Measurements from ENCODE around the gene NDFIP1.

NDFIP1 gene

DNA sequence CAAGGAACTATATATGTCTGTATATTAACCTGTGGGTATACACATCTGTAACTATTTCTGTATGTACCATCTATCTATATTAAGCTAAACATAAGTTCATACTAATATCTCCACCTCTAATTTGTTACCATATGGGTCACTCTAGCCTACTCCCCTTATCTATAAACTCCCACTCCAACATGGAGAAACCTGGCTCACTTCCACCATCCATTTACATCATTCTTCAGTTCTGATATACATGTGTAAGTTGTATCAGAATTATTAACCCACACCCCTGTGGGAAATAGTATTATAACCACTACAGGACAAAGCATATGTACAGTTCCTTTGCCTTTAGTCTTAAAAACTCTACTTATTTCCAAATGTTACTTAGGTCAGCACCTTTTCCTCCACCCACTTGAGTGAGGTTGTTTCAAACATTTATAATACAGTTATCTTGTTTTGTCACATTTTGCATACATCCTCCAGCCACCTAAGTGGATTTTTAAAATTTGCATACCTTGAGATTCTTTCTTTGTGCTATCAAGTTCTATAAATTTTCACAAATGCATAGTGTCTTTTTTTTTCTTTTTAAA lies 10.6 kb downstream of the NDFIP1 start:
- H3K9me3 Mint-ChIP-seq: peaks cover 3% of the 10 kb centered on the region
- H3K4me3 Mint-ChIP-seq: no peak overlapping the region
- H3K36me3 Mint-ChIP-seq (ENCODE audit: low read depth): peaks cover 79% of the 10 kb centered on the region
- peaks cover 83% of the 10 kb centered on the region for H3K4me1 Mint-ChIP-seq (ENCODE audit: low read depth)
- H3K27me3 Mint-ChIP-seq: no peaks in the 10 kb centered on the region
- peak overlapping the region; percentile 0 for H3K27ac Mint-ChIP-seq
- DNase-seq: no peak

DNA sequence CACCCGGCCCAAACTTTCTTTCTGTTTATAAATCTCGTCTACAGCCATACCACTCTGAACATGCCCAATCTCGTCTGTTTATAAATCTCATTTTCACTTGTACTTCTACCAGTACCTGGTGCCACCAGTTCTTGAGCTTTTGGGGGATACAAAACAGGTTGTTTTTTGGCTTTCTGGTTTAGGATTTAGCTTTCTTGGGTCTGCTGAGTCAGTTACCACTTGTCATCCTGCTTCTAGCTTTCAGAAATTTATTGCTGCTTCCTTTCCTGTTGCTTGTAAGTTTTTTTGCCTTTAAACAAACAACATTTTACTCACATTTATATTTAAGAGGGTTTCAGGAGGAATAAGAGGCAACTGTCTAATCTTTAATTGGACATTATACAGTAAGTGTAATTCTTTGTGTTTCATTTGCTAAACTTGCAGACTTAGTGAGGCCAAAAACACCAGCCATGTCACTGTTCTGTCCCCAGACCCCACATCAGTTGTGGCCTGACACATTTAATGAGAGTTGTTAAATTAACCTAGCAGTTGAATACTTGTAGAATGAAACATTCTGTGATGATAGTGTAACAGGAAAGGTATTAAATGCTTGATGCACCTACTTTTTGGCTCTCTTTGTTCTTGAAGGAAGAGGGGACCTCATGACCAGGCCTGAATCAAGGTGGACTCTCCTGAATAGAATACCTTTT lies 11.8 kb downstream of the NDFIP1 start:
- DNase-seq: no peak

DNA sequence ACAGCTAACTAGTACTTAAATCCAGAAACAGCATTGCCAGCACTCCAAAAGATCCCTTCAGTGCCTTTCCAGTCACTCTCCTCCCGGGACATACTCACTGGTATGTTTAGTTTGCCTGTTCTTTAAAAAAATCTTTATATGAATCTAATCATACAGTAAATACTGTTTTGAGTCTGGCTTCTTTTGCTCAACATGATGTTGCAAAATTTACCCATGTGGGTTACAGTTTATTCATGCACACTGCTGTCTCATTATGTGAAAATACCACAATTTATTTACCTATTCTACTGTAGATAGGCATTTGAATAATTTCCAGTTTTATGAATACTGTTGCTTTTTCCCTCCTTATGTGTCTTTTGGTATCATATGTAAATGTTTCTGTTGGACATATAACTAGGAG lies 13.5 kb downstream of the NDFIP1 start:
- Mint-ChIP-seq H3K9me3 (peaks cover 5% of the 10 kb centered on the region), H3K27me3 (no peaks in the 10 kb centered on the region), H3K4me1 (ENCODE audit: low read depth) (peaks cover 84% of the 10 kb centered on the region), H3K36me3 (ENCODE audit: low read depth) (peaks cover 82% of the 10 kb centered on the region), H3K4me3 (no peak overlapping the region), H3K27ac (peak overlapping the region; percentile 78)
- DNase-seq: no peak

More for the DNA sequence above, 11.8 kb downstream of the NDFIP1 start:
- Mint-ChIP-seq H3K27me3 (no peaks in the 10 kb centered on the region), H3K4me1 (ENCODE audit: low read depth) (peaks cover 85% of the 10 kb centered on the region), H3K9me3 (peaks cover 5% of the 10 kb centered on the region), H3K36me3 (ENCODE audit: low read depth) (peaks cover 84% of the 10 kb centered on the region), H3K27ac (peak overlapping the region; percentile 72), H3K4me3 (peak overlapping the region; percentile 6)

- Mint-ChIP-seq H3K27me3 (no peaks in the 10 kb centered on the region), H3K4me3 (no peak overlapping the region), H3K4me1 (ENCODE audit: low read depth) (peaks cover 86% of the 10 kb centered on the region), H3K9me3 (peaks cover 5% of the 10 kb centered on the region), H3K27ac (peak overlapping the region; percentile 77), H3K36me3 (ENCODE audit: low read depth) (peaks cover 83% of the 10 kb centered on the region)
- no peak for DNase-seq
Measured at GRCh38 chr5:142125378-142125777, 16.8 kb downstream of the NDFIP1 start.

GRCh38 chr5:142125963-142126362 lies 17.4 kb downstream of the NDFIP1 start:
- peaks cover 81% of the 10 kb centered on the region for H3K36me3 Mint-ChIP-seq (ENCODE audit: low read depth)
- H3K27me3 Mint-ChIP-seq: no peaks in the 10 kb centered on the region

GRCh38 chr5:142128675-142129208 lies 20.2 kb downstream of the NDFIP1 start:
- Mint-ChIP-seq H3K27ac (no peak overlapping the region), H3K36me3 (ENCODE audit: low read depth) (peaks cover 56% of the 10 kb centered on the region), H3K27me3 (no peaks in the 10 kb centered on the region), H3K4me3 (peak overlapping the region; percentile 33), H3K9me3 (peaks cover 5% of the 10 kb centered on the region), H3K4me1 (ENCODE audit: low read depth) (peaks cover 64% of the 10 kb centered on the region)
- no peak for DNase-seq

More at GRCh38 chr5:142125963-142126362, 17.4 kb downstream of the NDFIP1 start:
- peaks cover 5% of the 10 kb centered on the region for H3K9me3 Mint-ChIP-seq
- DNase-seq: no peak
- H3K27ac Mint-ChIP-seq: peak overlapping the region; percentile 77
- H3K4me3 Mint-ChIP-seq: no peak overlapping the region
- peaks cover 84% of the 10 kb centered on the region for H3K4me1 Mint-ChIP-seq (ENCODE audit: low read depth)

DNA sequence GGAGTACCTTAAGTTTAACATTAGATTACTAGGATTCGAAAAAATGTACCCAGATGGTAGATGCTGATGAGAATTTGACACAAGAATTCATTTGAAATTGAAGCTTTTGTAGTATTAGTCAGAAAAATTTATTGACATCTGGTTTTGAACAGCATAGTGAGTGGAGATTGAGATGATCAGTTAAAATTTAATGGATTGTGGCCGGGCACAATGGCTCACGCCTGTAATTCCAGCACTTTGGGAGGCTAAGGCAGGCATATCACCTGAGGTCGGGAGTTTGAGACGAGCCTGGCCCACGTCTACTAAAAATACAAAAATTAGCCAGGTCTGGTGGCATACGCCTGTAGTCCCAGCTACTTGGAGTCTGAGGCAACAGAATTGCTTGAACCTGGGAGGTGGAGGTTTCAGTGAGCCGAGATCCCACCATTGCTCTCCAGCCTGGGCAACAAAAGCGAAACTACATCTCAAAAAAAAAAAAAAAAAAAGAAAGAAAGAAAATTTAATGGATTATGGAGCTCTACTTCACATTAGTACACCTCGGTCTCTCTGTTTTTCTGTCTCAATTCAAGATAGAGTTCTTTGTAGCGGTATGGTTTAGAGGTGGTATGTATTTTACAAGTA lies 21.0 kb downstream of the NDFIP1 start:
- no peak overlapping the region for H3K4me3 Mint-ChIP-seq
- peaks cover under 1% of the 10 kb centered on the region for H3K9me3 Mint-ChIP-seq
- DNase-seq: no peak
- no peaks in the 10 kb centered on the region for H3K27me3 Mint-ChIP-seq
- no peak overlapping the region for H3K27ac Mint-ChIP-seq
- peaks cover 48% of the 10 kb centered on the region for H3K36me3 Mint-ChIP-seq (ENCODE audit: low read depth)
- H3K4me1 Mint-ChIP-seq (ENCODE audit: low read depth): peaks cover 55% of the 10 kb centered on the region

GRCh38 chr5:142131394-142131793 lies 22.8 kb downstream of the NDFIP1 start:
- no peak overlapping the region for H3K27ac Mint-ChIP-seq
- H3K36me3 Mint-ChIP-seq (ENCODE audit: low read depth): peaks cover 53% of the 10 kb centered on the region

DNA sequence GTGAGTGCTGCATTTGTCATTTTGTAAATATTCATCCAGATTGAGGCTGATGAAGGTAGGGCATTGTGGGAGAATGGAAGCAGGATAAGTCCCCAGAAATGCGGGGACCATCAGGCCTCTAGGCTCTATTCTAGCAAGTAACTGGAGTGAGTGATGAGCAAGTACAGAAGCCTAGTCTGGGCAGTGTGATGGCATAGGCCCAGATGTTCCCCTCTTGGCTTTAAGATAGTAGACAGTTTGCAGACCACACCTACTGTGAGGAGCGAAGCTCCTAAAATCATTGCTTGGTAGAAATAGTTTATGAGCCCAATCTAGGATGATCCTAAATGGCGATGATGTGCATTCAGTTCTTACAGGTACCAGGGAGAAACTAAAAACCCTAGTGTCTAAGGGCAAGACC lies 24.3 kb downstream of the NDFIP1 start:
- Mint-ChIP-seq H3K4me1 (ENCODE audit: low read depth) (peaks cover 43% of the 10 kb centered on the region), H3K27me3 (no peaks in the 10 kb centered on the region), H3K36me3 (ENCODE audit: low read depth) (peaks cover 56% of the 10 kb centered on the region), H3K27ac (no peak overlapping the region), H3K4me3 (no peak overlapping the region), H3K9me3 (no peaks in the 10 kb centered on the region)
- no peak for DNase-seq

More at GRCh38 chr5:142131394-142131793, 22.8 kb downstream of the NDFIP1 start:
- DNase-seq: no peak
- H3K27me3 Mint-ChIP-seq: no peaks in the 10 kb centered on the region
- no peaks in the 10 kb centered on the region for H3K9me3 Mint-ChIP-seq
- peaks cover 53% of the 10 kb centered on the region for H3K4me1 Mint-ChIP-seq (ENCODE audit: low read depth)
- H3K4me3 Mint-ChIP-seq: no peak overlapping the region

GRCh38 chr5:142133330-142134206 lies 25.0 kb downstream of the NDFIP1 start:
- H3K27me3 Mint-ChIP-seq: no peaks in the 10 kb centered on the region
- H3K36me3 Mint-ChIP-seq (ENCODE audit: low read depth): peaks cover 58% of the 10 kb centered on the region
- H3K27ac Mint-ChIP-seq: no peak overlapping the region
- H3K4me1 Mint-ChIP-seq (ENCODE audit: low read depth): peaks cover 38% of the 10 kb centered on the region
- no peaks in the 10 kb centered on the region for H3K9me3 Mint-ChIP-seq
- no peak overlapping the region for H3K4me3 Mint-ChIP-seq
- no peak for DNase-seq

GRCh38 chr5:142134331-142135010 lies 25.9 kb downstream of the NDFIP1 start:
- DNase-seq: no peak
- no peaks in the 10 kb centered on the region for H3K27me3 Mint-ChIP-seq
- peak overlapping the region; percentile 62 for H3K27ac Mint-ChIP-seq
- no peak overlapping the region for H3K4me3 Mint-ChIP-seq
- H3K36me3 Mint-ChIP-seq (ENCODE audit: low read depth): peaks cover 58% of the 10 kb centered on the region
- H3K9me3 Mint-ChIP-seq: no peaks in the 10 kb centered on the region
- H3K4me1 Mint-ChIP-seq (ENCODE audit: low read depth): peaks cover 32% of the 10 kb centered on the region

- Mint-ChIP-seq H3K36me3 (ENCODE audit: low read depth) (peaks cover 65% of the 10 kb centered on the region), H3K27ac (peak overlapping the region; percentile 75), H3K4me1 (ENCODE audit: low read depth) (peaks cover 20% of the 10 kb centered on the region)
Measured at GRCh38 chr5:142141463-142141862, 32.9 kb downstream of the NDFIP1 start.

DNA sequence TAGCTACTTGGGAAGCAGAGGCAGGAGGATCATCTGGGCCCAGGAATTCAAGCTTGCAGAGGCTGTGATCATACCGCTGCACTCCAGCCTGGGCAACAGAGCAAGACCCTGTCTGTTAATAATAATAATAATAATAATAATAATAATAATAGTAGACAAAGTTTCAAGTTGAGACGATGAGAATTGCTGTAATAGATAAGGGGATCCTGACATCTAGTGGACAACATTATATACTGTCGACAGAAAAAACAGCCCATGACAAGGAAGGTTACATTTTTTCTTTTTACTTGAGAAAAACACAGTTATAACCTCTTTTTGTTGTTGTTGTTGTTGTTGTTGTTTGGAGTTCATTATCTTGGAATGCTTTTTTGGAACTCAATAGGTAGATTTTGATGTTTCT lies 35.3 kb downstream of the NDFIP1 start:
- H3K27me3 Mint-ChIP-seq: no peaks in the 10 kb centered on the region
- no peaks in the 10 kb centered on the region for H3K9me3 Mint-ChIP-seq
- DNase-seq: no peak
- H3K36me3 Mint-ChIP-seq (ENCODE audit: low read depth): peaks cover 62% of the 10 kb centered on the region
- H3K27ac Mint-ChIP-seq: peak overlapping the region; percentile 81
- H3K4me3 Mint-ChIP-seq: no peak overlapping the region
- peaks cover 14% of the 10 kb centered on the region for H3K4me1 Mint-ChIP-seq (ENCODE audit: low read depth)

More at GRCh38 chr5:142141463-142141862, 32.9 kb downstream of the NDFIP1 start:
- Mint-ChIP-seq H3K27me3 (no peaks in the 10 kb centered on the region), H3K9me3 (no peaks in the 10 kb centered on the region), H3K4me3 (no peak overlapping the region)
- DNase-seq: no peak
